HG02970 (cell line): ENCODE measurements around the gene MEX3B.
"Not testable (repeated sequence)": the region's sequence is repeated elsewhere in the genome, so short reads cannot be mapped to it uniquely, and the experiment has no call there.

Experiments used
- ATAC-seq: cut with Tn5 transposase; IDR thresholded peaks from one replicate; pipeline ENCODE4 v1.9.1; 2021; ENCODE audit warnings: mild to moderate bottlenecking, moderate library complexity, moderate number of reproducible peaks; ENCODE audit not compliant: unreplicated experiment, low FRiP score

MEX3B gene

DNA sequence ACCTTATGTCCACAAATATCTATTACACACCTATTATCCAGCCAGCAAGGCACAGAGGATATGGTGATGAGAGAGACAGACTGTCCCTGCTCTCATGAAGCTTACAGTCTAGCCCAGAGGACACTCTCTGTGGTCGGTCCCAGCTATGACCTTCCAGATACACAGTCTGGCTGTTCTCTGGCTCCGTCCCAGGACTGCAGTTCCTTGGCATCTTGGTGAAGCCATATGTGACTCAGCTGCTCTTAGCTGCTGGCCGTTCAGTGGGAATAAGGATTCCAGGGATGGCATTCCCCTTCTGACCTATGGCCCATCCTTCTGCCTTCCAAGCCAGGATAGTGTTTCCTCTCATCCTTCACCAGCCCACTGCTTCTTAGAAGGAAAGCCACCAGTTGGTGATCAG, 30.8 kb downstream of the MEX3B start:
- no peak for ATAC-seq

DNA sequence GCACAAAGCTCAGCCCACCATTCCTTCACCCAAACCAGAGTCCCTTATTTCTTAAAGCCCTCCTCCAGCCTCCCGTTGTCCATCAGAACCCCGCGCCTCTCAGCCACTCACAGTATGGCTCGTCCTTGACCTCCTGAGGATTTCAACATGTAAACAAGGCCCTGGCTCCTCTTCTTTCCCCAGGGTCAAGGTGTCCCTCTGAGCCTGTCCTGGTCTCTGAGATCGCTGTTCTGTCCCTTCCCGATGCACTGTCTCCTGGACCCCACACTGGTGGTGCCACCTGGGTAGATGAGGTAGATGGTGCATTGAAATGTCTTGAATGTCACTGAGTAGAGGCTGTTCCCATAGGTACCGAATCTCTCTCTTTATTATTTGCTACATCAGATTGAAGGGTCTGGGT, 32.9 kb downstream of the MEX3B start:
- no peak for ATAC-seq

DNA sequence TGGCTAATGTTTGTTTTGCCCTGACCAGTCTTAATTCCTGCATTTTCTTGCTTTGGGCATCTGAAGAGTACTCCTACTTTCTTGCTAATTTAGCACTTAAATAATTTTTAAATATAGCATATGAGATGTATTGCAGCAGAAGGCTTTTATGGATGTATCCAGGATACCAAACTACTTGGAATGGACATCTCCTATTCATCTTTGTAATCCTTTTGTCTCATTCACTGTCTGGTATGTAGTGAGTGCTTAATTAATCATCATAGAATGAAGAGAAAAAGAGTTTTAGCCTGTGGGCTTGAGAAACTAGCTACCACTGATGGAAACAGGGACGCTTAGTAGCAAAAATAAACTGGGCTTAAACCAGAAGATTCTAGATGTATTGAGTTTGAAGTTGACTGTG, 40.6 kb downstream of the MEX3B start:
- ATAC-seq = no peak

DNA sequence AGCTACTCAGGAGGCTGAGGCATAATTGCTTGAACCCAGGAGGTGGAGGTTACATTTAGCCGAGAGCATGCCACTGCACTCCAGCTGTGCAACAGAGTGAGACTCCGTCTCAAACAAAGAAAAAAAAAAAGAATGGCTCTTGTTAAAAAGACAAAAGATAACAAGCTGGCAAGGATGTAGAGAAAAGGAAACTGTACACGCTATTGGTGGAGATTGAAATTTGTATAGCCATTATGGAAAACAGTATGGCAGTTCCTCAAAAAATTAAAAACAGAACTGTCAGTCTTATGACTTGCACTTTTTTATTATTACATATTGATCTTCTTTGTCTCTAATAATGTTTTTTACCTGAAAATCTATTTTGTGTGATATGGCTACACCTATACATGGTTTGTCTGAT, 41.9 kb downstream of the MEX3B start:
- ATAC-seq = no peak

DNA sequence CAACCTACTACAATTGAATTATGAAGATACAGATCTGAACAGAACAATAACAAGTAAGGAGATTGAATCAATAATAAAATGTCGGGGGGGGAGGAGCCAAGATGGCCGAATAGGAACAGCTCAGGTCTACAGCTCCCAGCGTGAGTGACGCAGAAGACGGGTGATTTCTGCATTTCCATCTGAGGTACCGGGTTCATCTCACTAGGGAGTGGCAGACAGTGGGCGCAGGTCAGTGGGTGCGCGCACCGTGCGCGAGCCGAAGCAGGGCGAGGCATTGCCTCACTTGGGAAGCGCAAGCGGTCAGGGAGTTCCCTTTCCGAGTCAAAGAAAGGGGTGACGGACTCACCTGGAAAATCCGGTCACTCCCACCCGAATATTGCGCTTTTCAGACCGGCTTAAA, 50.7 kb downstream of the MEX3B start:
- ATAC-seq = not testable (repeated sequence)

DNA sequence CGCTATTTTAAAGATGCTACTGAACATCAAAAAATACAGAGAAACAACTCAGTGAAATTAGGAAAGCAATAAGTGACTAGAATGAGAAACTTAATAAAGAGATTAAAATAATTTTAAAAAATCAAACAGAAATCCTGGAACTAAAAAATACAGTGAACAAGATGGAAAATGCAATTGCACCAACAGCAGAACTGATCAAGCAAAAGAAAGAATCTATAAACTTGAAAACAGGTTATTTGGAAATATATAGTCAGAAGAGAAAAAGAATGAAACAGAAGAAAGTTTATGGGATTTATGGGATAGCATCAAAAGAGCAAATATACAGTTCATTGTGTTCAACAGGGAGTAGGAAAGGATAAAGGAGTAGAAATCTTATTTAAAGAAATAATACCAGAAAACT, 53.3 kb downstream of the MEX3B start:
- no peak for ATAC-seq
